Testis (tissue), 3 donors: ENCODE measurements around the gene SUSD1. TPM values are rescaled to one million over a fixed set of nuclear protein-coding genes. Genes with fewer than 3 reads are reported as not detected.

Experiments
- DNase-seq: peaks from one replicate; pipeline ENCODE4 v3.0.0-alpha.2; 2019
- H3K27ac ChIP-seq, 2 donors: fragments of 200-600 bp; sonication (generic); one replicate each; pipeline ENCODE4 v1.5.1; 2019
- H3K27me3 ChIP-seq: fragments of 200-600 bp; sonication (generic); one replicate; pipeline ENCODE4 v1.5.1; 2019
- H3K36me3 ChIP-seq: fragments of 200-600 bp; sonication (generic); one replicate; pipeline ENCODE4 v1.5.1; 2017; ENCODE audit warnings: low read depth; ENCODE audit errors: missing control alignments
- H3K4me1 ChIP-seq: fragments of 200-600 bp; sonication (generic); one replicate; pipeline ENCODE4 v1.5.1; 2019
- H3K4me3 ChIP-seq, 2 donors: fragments of 200-600 bp; sonication (generic); one replicate each; pipeline ENCODE4 v1.5.1; 2017 to 2019
- H3K9me3 ChIP-seq: fragments of 200-600 bp; sonication (generic); one replicate; pipeline ENCODE4 v1.5.1; 2017
- CTCF ChIP-seq, 3 experiments: fragments of 450-650 bp in 2 of 3; fragments of 200-600 bp in 1 of 3; sonication (generic) in 1 of 3; IDR thresholded peaks; one replicate each; pipeline ENCODE4 v1.5.1; 2016 to 2019; ENCODE audit warnings: antibody characterized with exemption in 3 of 3, mild to moderate bottlenecking in 2 of 3, moderate library complexity in 1 of 3
- POLR2A ChIP-seq: fragments of 450-650 bp; IDR thresholded peaks from one replicate; pipeline ENCODE4 v1.6.1; 2017; ENCODE audit warnings: antibody characterized with exemption, mild to moderate bottlenecking, moderate library complexity
- WGBS, 2 donors: methylation state at CpG; one replicate each; pipeline ENCODE4 v1.1.5; 2018; 5-methylcytosine and 5-hydroxymethylcytosine counted together
- intact Hi-C: fragments of 100-400 bp; cut with DNase I; formaldehyde crosslinking; loops from one replicate; pipeline ENCODE4 v1.15.1; 2023; ENCODE audit warnings: low total_unique reads
- polyA plus RNA-seq: library from polyadenylated mRNA; stranded (reverse); fragments of 350-450 nt; fragmentation: Illumina TruSeq; extraction: RNeasy Lipid Tissue Mini Kit (QIAGEN cat#74804); gene quantifications from one replicate; pipeline ENCODE4 v1.2.3, GENCODE V29; 2014; ENCODE audit warnings: low read depth, low replicate concordance; ENCODE audit not compliant: insufficient read depth
- total RNA-seq, 2 donors: library from RNA; depleted of rRNA; stranded (reverse); fragments of >200 nt; gene quantifications; one replicate each; pipeline ENCODE4 v1.2.3, GENCODE V29; 2016

The SUSD1 gene
- total and polyA plus RNA-seq, 3 donors from 2014 or later, result 12.7 to 39.1 (median 28.0) TPM

DNA sequence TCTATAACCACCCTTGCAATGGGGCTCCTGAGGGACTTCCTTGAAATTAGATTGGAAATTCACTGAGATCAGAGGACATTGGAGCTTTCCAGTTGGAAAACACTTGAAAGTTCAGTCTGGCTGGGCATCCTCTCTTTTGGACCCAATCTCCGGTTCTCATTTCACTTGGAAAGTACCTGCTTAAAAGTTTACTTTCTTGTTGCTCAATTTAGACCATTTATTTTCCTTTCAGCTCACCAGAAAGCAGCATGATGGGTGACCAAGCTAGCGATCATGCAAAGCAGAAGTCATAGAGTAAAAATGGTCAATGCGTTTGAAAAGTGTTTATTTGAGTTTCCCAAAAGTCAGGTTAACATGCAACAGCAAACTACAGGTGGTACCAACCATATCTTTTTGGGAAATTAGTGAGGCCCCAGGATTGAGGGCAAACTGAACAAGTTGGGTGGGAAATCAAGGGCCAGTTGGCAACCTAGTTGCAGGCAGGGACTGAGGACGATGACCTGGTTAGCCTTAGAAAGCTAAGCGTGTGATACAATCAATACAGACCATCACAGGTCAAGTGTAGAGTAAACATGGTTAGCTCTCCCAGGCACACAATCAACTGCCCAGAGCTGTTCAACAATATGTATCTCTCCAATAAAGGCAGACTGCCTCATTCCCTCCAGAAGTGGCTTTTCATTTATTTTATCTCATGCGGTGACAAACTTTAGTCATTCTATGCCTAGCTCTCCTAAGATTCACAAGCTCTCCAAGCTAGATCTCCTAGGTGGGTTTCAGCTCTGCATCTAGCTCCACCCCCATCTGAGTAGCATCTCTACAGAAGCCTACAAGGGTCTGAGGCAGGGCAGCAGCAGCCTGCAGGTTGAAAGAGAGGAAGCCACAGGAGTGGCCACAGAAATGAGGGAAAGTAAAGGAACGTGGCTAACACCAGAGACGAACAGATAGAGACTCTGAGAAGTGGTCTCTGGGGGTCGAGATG, 141.6 kb downstream of the SUSD1 start:
- H3K27ac ChIP-seq, result no peak overlapping the region
- no peaks in the 10 kb centered on the region for H3K27me3 ChIP-seq
- WGBS, 2 donors, result 90 to 92% methylated on average over 9 of the region's 9 CpGs
- H3K4me3 ChIP-seq, result no peak overlapping the region
- no peak for TF ChIP-seq POLR2A
- TF ChIP-seq CTCF (IDR thresholded peaks at IDR 0.05), result no peak
- H3K9me3 ChIP-seq, result no peaks in the 10 kb centered on the region
- H3K4me1 ChIP-seq, result no peaks in the 10 kb centered on the region
- intact Hi-C loops, result no loop called here
- H3K36me3 ChIP-seq, result no peaks in the 10 kb centered on the region
- no peak for DNase-seq

DNA sequence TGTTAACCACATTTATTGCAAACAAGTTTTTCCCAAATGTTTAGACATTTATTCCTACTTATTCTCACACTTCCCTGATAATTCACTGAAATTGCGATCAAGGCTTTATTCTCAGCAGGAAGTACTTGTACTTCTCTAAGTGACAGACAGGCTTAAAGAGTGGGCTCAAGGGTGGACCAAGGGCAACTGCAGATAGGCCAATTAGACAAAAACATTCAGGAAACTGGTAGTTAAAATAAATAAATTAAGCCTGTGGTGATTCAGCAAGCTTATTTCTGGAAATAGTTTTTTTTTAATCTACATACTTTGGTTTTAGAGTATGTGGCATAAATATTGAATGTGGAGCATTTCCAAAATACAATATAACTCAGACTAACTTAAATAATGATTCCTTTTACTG, 142.4 kb downstream of the SUSD1 start:
- no peak for DNase-seq
- intact Hi-C loops, result no loop called here
- Histone ChIP-seq H3K27me3 (no peaks in the 10 kb centered on the region), H3K9me3 (no peaks in the 10 kb centered on the region), H3K36me3 (no peaks in the 10 kb centered on the region), H3K4me1 (no peaks in the 10 kb centered on the region), H3K4me3 (no peak overlapping the region), H3K27ac (no peak overlapping the region)
- WGBS, 2 donors, result 90 to 91% methylated on average over 1 of the region's 1 CpG
- TF ChIP-seq POLR2A, result no peak
- no peak for TF ChIP-seq CTCF (IDR thresholded peaks at IDR 0.05)

DNA sequence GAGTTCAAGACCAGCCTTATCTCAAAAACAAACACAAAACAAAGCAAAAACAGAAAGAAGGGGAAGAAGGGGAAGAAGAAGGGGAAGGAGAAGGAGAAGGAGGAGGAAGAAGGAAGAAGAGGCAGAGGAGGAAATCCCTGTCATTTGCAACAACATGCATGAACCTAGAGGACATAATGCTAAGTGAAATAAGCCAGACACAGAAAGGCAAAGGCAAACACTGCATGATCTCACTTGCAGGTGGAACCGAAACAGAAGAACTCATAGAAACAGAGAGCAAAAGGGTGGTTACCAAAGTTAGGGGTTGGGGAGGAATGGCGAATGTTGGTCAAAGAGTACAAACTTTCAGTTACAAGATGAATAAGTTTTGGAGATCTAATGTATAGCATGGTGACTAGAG, 143.1 kb downstream of the SUSD1 start:
- intact Hi-C loops, result no loop called here
- 91 to 94% methylated on average over 2 of the region's 2 CpGs for WGBS, 2 donors

DNA sequence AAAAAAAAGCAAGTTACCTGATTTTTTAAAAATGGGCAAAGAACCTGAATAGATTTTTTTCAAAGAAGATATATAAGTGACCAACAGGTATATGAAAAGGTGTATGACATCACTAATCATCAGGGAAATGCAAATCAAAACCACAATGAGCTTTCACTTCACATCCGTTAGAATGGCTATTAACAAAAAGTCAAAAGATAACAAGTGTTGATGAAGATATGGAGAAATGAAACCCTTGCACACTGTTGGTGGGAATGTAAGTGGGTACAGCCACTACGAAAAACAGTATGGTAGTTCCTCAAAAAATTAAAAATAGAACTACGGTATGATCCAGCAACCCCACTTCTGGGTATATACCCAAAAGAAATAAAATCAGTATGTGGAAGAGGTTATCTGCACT, 143.7 kb downstream of the SUSD1 start:
- Histone ChIP-seq H3K4me1 (no peaks in the 10 kb centered on the region), H3K27me3 (no peaks in the 10 kb centered on the region), H3K27ac (no peak overlapping the region), H3K4me3 (no peak overlapping the region), H3K9me3 (no peaks in the 10 kb centered on the region), H3K36me3 (no peaks in the 10 kb centered on the region)
- DNase-seq, result no peak
- WGBS, 2 donors, result 58 to 73% methylated on average over 3 of the region's 3 CpGs
- intact Hi-C loops, result no loop called here
- no peak for TF ChIP-seq CTCF (IDR thresholded peaks at IDR 0.05)
- TF ChIP-seq POLR2A, result no peak

More for the DNA sequence above, 143.1 kb downstream of the SUSD1 start:
- H3K4me3 ChIP-seq, result no peak overlapping the region
- DNase-seq, result no peak
- H3K9me3 ChIP-seq, result no peaks in the 10 kb centered on the region
- H3K4me1 ChIP-seq, result no peaks in the 10 kb centered on the region
- H3K27ac ChIP-seq, result no peak overlapping the region
- H3K36me3 ChIP-seq, result no peaks in the 10 kb centered on the region
- TF ChIP-seq POLR2A (no peak), CTCF (IDR thresholded peaks at IDR 0.05) (no peak)
- H3K27me3 ChIP-seq, result no peaks in the 10 kb centered on the region
